GM12874 (cell line): ENCODE measurements around the gene CYB5R2.

Experiments used
- CTCF ChIP-seq: IDR thresholded peaks from 2 replicates; pipeline ENCODE4 v1.5.1; 2011; ENCODE audit warnings: low read depth, mild to moderate bottlenecking, control low read depth, low read length, moderate library complexity; ENCODE audit not compliant: insufficient read depth

Gene CYB5R2

DNA sequence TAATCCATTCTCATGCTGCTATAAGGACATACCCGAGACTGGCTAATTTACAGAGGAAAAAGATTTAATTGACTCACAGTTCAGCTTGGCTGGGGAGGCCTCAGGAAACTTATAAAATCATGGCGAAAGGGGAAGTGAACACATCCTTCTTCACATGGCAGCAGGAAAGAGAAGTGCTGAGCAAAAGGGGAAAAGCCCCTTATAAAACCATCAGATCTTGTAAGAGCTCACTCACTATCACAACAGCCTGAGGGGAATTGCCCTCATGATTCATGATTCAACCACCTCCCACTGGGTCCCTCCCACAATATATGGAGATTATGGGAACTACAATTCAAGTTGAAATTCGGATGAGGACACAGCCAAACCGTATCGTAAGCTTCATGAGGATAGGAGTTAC lies 3.8 kb upstream of the CYB5R2 start:
- TF ChIP-seq CTCF, result no peak

GRCh38 chr11:7675631-7676030 lies 2.3 kb upstream of the CYB5R2 start:
- TF ChIP-seq CTCF, result no peak

- no peak for TF ChIP-seq CTCF
These were observed 579 bp upstream of the CYB5R2 start for GRCh38 chr11:7673724-7674434.

DNA sequence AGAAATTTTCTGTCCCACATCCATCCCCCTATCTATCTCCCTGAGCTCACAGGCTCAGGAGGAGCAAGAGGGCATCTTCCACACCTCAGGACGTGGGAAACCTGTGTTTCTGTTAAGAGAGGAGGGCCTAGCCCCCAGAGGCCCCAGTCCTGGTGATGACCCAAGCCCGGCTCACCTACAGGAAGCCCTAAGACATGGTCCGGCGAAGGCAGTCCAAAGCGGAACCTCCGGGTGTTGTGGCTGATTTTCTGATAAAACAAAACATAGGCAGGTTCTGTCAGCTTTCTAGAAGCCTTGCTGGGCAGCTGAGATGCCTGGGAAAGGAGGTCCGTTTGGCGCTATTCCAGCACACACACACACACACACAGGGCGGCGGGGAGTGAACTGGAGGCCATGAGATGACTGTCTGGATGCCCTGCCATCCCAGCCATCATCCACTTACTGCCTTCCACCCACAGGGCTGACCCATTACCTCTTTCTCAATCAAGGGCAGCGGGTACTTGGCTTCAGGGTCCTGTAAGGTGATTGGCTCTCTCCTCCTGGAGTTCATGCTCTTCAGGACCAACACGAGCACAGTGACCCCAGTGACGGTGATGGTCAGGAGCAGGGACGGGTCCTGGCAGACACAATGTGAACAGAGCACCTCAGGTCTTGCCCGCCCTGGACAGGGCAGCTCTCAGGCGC lies 882 bp downstream of the CYB5R2 start:
- TF ChIP-seq CTCF, result no peak

GRCh38 chr11:7671347-7672215 lies 1.7 kb downstream of the CYB5R2 start:
- TF ChIP-seq CTCF, result no peak

- TF ChIP-seq CTCF, result no peak
These were observed 2.7 kb downstream of the CYB5R2 start for GRCh38 chr11:7670641-7671040.

GRCh38 chr11:7668911-7669310 lies 4.4 kb downstream of the CYB5R2 start:
- no peak for TF ChIP-seq CTCF
